Raji (cell line): ENCODE data around the gene THBS3.

ENCODE experiments used
- POLR2A ChIP-seq: IDR thresholded peaks from 2 replicates; pipeline ENCODE4 v1.6.1; 2011; ENCODE audit warnings: low read depth, low read length, control low read depth; ENCODE audit not compliant: insufficient read depth

The THBS3 gene

DNA sequence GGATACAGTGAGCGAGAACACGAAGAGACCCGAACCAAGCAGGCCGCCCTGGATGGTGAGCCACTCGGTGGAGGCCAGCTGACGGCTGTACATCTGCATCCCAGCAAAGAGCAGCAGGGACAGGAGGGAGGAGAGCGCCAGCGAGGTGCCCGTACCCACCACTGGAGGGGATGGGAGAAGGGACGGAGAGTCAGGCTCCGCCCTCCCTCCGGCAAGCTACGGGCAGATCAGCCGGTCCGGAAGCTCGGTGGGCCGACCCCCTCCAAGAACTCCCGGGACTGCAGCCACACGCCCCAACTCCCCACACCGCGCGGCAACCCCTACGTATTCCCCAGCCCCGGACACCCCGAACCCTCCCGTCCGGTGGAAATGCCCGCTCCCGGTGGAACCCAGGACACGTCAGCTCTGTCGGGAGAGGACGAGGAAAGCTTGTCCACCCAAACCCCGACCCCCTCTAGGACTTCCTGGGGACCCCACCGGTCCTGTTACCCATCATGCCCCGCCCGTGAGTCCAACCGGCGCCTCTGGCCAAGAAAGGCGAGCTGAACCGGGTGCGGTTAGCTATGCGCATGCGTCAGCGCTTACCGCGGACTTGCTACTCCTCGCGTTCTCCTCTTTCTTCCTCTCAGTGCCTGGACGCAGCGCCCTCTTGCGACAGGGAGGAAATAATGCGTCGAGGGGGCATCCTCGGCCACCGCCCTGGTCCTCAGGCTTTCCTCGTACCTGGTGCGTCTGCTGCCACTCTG, 34.8 kb downstream of the THBS3 start, which contains the start of gene KRTCAP2:
Gene KRTCAP2 (minus strand): TSS at position 573 of the 746 bp plus-strand sequence. CDS start 80 bp downstream, at position 493.
- TF ChIP-seq POLR2A = peak; percentile 91

DNA sequence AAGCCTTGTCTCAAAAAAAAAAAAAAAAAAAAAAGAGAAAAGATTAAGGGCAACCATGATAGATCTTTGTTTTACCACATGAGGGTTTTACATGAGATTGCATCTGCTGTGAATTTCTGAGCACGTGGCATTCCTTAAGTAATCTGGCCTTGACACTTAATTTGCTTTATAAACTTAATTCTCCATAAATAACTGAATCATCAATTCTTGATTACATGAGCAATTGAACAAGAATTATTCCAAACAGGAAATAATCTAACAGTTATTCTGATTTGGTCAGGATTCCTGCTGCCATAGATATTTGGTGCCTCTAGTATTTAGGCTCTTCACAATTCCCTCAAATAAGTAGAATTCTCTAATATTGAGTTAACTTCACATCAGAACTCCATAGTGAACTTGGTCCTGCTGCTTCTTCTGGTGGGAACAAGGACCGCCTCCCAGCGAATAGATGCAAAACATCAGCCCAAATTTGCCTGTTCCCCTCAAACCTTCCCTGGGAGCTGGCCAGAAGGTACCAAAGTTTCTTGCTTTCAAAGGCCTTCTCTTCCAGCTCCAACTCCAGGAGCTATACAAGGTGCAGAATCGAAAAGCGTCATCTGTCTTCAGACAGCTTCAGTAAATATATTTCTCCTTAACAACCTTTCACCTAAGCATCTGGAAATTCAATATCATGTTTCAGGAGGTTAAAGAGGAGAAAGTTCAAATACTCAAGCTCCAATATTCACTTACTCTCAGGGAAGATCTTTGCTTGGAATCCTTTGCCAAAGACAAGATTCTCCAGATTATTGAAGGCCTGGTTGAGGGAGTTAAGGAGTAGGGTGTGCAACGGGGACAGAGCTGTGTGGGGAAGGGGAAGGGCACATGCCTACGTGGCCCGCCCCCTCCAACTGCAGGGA, 35.6 kb downstream of the THBS3 start:
- TF ChIP-seq POLR2A = no peak

GRCh38 chr1:155170806-155171205, 36.9 kb downstream of the THBS3 start:
- no peak for TF ChIP-seq POLR2A

GRCh38 chr1:155170101-155170785, 37.5 kb downstream of the THBS3 start:
- no peak for TF ChIP-seq POLR2A

- no peak for TF ChIP-seq POLR2A
Measured at GRCh38 chr1:155169541-155169940, 38.2 kb downstream of the THBS3 start.

DNA sequence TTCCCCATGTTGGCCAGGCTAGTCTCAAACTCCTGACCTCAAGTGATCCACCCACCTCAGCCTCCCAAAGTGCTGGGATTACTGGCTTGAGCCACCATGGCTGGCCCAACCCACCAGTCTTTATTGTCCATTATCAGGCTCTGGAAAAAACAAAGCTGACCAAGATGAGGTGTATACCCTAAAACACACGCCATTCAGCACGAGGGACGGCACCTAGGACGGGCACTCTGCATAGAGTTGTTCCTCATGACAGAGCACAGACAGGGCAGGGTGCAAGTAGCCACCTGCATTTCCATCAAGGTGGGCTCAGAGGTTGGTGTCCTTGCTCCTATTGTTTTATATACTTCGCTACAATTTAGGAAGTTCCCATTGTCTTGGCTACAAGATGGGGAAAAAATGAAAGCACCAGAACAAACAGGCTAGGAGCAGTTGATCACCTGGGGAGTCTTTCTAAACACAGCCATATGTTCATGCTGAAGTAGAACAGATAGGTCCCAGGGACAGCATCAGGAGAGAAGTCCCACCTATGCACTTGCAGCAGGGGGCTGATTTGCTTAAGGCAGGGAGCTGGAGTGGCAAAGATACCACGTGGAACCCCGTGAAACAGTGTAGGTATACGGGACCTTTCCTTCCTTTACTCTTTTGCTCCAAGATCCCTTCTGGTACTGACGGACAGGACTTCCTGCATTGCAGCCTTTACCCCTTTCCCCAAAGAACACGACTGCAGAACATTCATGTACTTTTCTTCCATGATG, 39.1 kb downstream of the THBS3 start:
- 0 out of 2 replicates have a peak, but pooled peaks have one; percentile 20 for TF ChIP-seq POLR2A

DNA sequence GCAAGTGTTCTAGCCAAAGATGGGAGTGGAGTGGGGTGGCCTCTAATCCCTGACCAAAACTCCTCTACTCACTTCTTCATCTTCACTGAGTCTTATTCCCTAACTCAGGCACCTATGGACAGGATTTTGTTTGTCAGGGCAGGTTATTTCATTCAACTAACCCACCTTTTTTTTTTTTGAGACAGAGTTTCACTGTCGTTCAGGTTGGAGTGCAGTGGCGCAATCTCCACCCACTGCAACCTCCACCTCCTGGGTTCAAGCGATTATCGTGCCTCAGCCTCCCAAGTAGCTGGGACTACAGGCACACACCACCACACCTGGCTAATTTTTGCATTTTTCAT, 39.6 kb downstream of the THBS3 start:
- TF ChIP-seq POLR2A = 0 out of 2 replicates have a peak, but pooled peaks have one; percentile 15

DNA sequence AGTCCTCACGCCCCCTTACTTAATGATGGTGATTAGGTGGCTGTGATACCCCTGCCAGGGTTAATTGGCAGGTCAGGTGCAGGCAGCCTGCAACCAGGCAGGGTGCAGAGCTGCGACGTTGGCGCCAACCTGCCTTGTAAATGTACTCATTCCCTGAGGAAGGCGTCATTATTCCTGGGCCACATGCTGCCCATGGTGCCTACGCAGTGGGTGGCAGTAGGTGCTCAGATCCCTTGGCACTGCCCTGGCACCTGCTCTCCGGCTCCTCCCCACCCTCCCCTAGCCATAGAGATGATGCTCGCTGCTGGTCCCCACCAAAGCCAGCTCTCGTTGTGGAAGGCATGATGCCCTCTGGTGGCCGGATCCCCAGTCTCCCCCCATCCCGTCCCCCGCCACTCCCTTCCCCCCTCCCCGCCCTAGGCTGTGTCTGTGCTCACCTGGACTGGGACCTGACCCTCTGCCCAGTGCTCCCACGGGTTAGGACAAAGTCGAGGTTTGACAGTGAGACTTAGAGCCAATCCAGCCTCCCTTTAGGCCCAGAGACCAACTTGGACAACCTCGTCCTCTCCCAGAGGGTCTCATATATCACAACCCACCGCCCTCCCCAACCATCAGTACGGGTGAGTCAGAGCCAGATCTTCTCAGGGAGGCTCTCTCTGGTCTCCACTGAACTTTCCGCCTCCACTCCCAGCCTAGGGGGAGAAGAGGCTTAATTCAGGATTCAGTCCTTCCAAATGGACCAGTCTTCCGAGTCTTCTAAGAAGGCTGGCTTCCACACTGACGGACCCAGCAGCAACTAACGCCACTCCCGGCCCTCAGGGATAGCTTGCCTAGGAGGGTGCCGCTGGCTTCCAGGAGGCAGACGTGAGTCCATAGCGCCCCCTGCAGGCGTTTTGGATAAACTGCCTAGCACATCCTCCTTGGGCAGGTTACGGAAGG, 40.3 kb downstream of the THBS3 start:
- TF ChIP-seq POLR2A = peak; percentile 57

DNA sequence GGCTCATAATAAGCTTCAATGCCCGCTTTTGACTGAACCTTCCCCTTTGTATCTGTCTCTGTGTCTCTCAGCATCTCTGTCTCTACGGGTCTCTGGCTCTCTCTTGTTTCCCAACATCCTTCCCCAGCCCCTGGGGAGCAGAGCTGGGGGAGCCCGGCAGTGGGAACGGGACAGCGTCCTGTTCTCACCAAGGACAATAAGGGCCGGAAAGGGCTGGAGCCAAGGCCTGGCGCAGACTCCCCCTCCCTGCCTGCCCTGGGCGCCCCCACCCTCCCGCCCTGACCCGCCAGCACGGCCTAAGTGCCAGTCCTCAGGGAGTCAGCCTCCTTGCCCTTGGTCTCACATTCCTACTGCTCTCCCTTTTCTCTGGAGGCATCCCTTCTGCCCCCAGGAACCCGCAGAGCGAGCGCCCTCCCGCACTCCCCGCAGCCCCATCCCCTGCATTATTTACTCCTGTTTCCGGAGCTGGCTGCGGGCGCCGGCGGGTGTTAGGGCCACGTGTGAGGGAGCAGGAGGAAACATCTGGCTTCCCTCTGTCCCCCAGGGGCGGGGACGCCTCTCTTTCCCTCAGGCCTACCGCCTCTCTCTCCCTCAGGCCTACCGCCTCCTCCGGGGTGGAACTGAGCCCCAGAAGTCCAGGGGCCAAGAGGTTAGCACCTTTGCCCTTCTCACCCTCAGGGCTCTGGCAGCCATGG, 41.1 kb downstream of the THBS3 start:
- no peak; the same call in 1 of the 2 replicates for TF ChIP-seq POLR2A

DNA sequence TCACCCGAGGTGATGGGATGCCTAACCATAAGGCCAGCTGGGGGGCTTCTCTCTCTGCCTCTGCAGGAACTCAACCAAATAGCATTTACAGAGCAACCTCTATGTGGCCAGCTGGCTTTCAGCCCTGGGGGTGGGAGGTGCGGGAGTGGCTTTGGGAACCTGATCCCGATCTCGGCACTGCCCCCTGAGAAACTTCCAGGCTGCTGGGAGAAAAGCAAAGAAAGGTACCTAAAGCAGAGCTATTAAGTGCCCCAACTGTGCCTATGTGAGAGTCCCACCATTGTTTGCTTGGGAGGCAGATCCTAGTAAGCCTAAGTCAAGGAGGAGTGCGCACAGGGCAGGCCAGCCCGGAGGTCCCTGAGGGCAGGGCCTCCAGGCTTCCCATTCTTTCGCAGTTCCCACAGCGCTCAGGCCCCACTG, 41.6 kb downstream of the THBS3 start:
- TF ChIP-seq POLR2A = no peak

DNA sequence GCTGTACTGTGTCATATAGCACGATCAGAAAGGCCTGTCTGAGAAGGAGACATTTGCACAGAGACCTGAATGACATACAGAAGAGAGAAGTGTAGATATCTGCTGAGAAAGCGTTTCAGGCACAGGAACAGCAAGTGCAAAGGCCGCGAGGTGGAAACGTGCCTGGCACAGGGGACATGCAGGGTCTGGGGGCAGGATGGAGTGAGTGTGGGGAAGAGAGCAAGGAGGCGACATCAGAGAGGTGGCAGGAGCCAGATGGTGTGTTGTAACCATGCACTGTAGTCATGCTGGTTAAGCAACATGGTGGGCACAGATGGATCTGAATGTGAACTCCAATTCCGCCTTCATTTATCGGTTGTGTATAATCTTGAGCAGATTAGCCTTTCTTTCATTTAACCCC, 47.6 kb downstream of the THBS3 start:
- no peak for TF ChIP-seq POLR2A

DNA sequence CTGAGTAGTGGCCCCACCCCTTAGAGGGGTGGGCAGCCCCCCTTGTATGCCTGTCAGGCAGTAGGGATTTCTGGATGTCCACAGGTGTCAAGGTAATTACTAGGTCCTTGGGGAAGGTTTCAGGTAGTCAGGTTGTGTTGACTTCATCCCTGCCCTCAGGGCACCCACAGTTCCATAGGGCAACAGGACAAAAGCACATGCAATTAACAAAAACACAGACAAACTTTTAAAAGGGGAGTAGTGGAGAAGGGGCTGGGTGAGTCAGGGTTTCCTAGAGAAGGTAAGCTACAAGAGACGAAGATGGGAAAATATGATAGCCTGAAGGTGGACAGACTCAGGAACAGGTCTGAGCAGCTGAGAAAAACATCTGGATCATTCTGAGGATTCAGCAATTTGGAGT, 48.7 kb downstream of the THBS3 start:
- no peak for TF ChIP-seq POLR2A
